Smooth muscle cell (in vitro differentiated cells): ENCODE results near the gene SHB. TPM values are rescaled to one million over a fixed set of nuclear protein-coding genes. Genes with fewer than 3 reads are reported as not detected.
A peak's percentile ranks its signal among the peaks of the same experiment; 100 is the strongest.

Source experiments
- DNase-seq: peaks from one replicate; lab custom pipeline; 2025; ENCODE audit not compliant: unreplicated experiment; lab: John Stamatoyannopoulos, UW
- H2AFZ ChIP-seq: fragments of 200-600 bp; sonication (generic); 2 replicates; pipeline ENCODE4 v1.6.0; 2016; ENCODE audit warnings: antibody characterized with exemption, low read depth, mild to moderate bottlenecking
- H3F3A ChIP-seq: fragments of 200-600 bp; sonication (generic); 2 replicates; pipeline ENCODE4 v1.6.0; 2017; ENCODE audit warnings: antibody characterized with exemption, low read depth
- H3K27ac ChIP-seq: fragments of 200-600 bp; sonication (generic); 2 replicates; pipeline ENCODE4 v1.5.1; 2016; ENCODE audit warnings: low read depth, mild to moderate bottlenecking
- H3K27me3 ChIP-seq: fragments of 200-600 bp; sonication (generic); 2 replicates; pipeline ENCODE4 v1.6.1; 2016; ENCODE audit warnings: low read depth, mild to moderate bottlenecking
- H3K36me3 ChIP-seq: fragments of 200-600 bp; sonication (generic); 2 replicates; pipeline ENCODE4 v1.5.1; 2016; ENCODE audit warnings: low read depth
- H3K4me1 ChIP-seq: fragments of 200-600 bp; sonication (generic); 2 replicates; pipeline ENCODE4 v1.5.1; 2016; ENCODE audit warnings: low read depth
- H3K4me2 ChIP-seq: fragments of 200-600 bp; sonication (generic); 2 replicates; pipeline ENCODE4 v1.6.0; 2016; ENCODE audit warnings: mild to moderate bottlenecking
- H3K4me3 ChIP-seq: fragments of 200-600 bp; sonication (generic); 2 replicates; pipeline ENCODE4 v1.5.1; 2016; ENCODE audit warnings: mild to moderate bottlenecking
- H3K79me2 ChIP-seq: fragments of 200-600 bp; sonication (generic); 2 replicates; pipeline ENCODE4 v1.6.0; 2016; ENCODE audit warnings: low read depth, mild to moderate bottlenecking
- H3K9ac ChIP-seq: fragments of 200-600 bp; sonication (generic); 2 replicates; pipeline ENCODE4 v1.6.0; 2016; ENCODE audit warnings: low read depth
- H3K9me3 ChIP-seq: fragments of 200-600 bp; sonication (generic); replicated peaks from 2 replicates; pipeline ENCODE4 v1.5.1; 2016; ENCODE audit warnings: low read depth
- H4K20me1 ChIP-seq: fragments of 200-600 bp; sonication (generic); 2 replicates; pipeline ENCODE4 v1.6.0; 2016; ENCODE audit warnings: low read depth
- CTCF ChIP-seq: fragments of 200-600 bp; sonication (generic); IDR thresholded peaks from 2 replicates; pipeline ENCODE4 v1.5.1; 2017; ENCODE audit warnings: borderline replicate concordance, mild to moderate bottlenecking, antibody characterized with exemption; ENCODE audit not compliant: insufficient read depth, poor library complexity, severe bottlenecking
- WGBS: methylation state at CpG from one replicate; pipeline ENCODE4 v1.1.7; 2016; ENCODE audit warnings: low lambda C conversion rate; 5-methylcytosine and 5-hydroxymethylcytosine counted together
- polyA plus RNA-seq: library from polyadenylated mRNA; unstranded; fragments of >200 nt; fragmentation: Nextera tagmentation; extraction: Ambion mirVana; gene quantifications from 2 replicates; pipeline ENCODE4 v1.2.1, GENCODE V29; 2016
- total RNA-seq: library from RNA; depleted of rRNA; stranded (reverse); fragments of >200 nt; gene quantifications from 2 replicates; pipeline ENCODE4 v1.2.3, GENCODE V29; 2014

SHB gene
- total and polyA plus RNA-seq, 2 experiments from 2014 or later = 16.4 to 32.4 TPM

DNA sequence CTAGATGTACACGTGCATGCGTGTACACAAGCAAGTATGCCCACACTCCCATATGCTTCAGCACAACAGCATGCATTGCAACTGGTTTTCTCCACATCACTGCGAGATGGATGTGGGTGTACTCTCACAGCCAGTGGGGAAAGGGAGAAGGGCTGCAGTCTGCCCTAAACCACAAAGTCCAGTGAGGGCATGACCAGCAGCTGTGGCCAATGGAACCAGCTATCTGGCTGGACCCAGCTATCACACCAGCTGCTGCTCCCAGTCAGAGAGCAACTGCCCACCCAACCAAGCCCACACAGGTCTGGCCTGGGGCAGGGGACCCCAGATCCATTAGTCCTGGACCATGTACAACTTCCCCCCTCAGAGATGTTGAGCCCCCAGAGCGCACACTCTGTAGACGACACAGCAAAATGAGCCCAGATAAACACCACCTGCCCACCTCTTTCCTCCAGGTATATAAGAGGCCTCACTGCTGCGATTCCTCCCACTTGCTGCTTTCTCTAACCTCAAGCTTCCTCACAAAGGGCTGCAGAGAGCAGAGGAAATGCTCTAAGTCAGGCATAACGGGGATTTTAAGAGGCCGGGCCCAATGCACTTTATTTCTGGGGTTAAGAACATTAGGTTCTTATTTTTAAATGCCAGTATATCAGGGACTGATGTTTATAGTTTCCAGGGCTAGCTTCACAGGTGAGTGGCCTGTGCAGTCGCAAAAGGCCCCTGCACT, 39.0 kb downstream of the SHB start:
- H3K27me3 ChIP-seq = no peaks in the 10 kb centered on the region
- H3K27ac ChIP-seq = no peak overlapping the region
- H3K4me3 ChIP-seq = no peak overlapping the region
- no peak overlapping the region for H3K9ac ChIP-seq
- no peak for TF ChIP-seq CTCF
- no peak for DNase-seq
- peaks cover 86% of the 10 kb centered on the region for H3K79me2 ChIP-seq
- H2AFZ ChIP-seq = no peak overlapping the region
- no peaks in the 10 kb centered on the region for H3K36me3 ChIP-seq
- peaks cover 21% of the 10 kb centered on the region for H3F3A ChIP-seq
- H3K4me2 ChIP-seq = no peak overlapping the region
- H4K20me1 ChIP-seq = peaks cover 88% of the 10 kb centered on the region
- H3K9me3 ChIP-seq = no peaks in the 10 kb centered on the region
- peaks cover 22% of the 10 kb centered on the region for H3K4me1 ChIP-seq
- 89% methylated on average over 9 of the region's 9 CpGs for WGBS

GRCh38 chr9:38027714-38028113, 41.3 kb downstream of the SHB start:
- Histone ChIP-seq H3F3A (peaks cover 31% of the 10 kb centered on the region), H4K20me1 (peaks cover 85% of the 10 kb centered on the region), H3K9ac (peak overlapping the region; percentile 67), H3K79me2 (peaks cover 67% of the 10 kb centered on the region), H2AFZ (no peak overlapping the region), H3K9me3 (no peaks in the 10 kb centered on the region), H3K27me3 (no peaks in the 10 kb centered on the region), H3K27ac (peak overlapping the region; percentile 93), H3K36me3 (no peaks in the 10 kb centered on the region), H3K4me3 (no peak overlapping the region), H3K4me2 (no peak overlapping the region), H3K4me1 (peaks cover 37% of the 10 kb centered on the region)
- no peak for DNase-seq
- TF ChIP-seq CTCF = no peak
- WGBS = 93% methylated on average over 6 of the region's 6 CpGs

DNA sequence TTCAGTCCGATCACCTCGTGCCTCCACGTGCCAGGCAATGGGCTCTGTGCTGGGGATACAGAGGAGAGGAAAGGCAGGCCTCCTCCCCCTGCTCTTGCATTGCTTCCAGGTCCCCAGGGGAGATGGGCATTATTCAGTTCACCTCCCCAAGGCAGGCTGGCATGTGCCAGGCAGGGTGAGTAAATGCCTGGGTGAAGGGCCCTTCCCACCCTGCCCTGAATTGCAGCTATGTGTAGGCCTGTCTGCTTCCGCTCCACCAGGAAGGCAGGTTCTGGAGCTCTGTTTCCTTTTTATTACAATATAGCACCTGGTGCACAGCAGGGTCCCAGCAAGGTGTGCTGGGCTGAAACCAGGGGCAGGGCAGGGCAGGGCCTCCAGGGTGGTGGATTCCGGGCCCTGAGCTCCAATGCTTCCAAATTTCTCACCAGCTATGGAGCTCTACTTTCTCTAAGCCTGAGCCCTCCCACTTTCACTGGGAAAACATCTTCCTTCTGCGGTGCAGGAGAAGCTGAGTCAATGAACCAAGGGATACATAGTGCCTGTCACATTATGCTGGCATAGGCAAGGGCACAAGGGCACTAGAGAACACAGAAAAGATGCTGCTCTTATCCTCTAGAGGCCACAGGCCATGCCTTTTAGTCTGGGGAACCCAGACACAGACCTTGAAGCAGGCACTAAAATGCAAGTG, 42.0 kb downstream of the SHB start:
- Histone ChIP-seq H3K9me3 (no peaks in the 10 kb centered on the region), H3F3A (peaks cover 31% of the 10 kb centered on the region), H3K4me3 (no peak overlapping the region), H2AFZ (no peak overlapping the region), H3K9ac (peak overlapping the region; percentile 67), H4K20me1 (peaks cover 85% of the 10 kb centered on the region), H3K27me3 (no peaks in the 10 kb centered on the region), H3K79me2 (peaks cover 67% of the 10 kb centered on the region), H3K27ac (peak overlapping the region; percentile 93), H3K4me2 (peak overlapping the region; percentile 73), H3K36me3 (no peaks in the 10 kb centered on the region), H3K4me1 (peaks cover 44% of the 10 kb centered on the region)
- no peak for DNase-seq
- WGBS = 70% methylated on average over 6 of the region's 6 CpGs
- TF ChIP-seq CTCF = no peak
